SK-N-SH treated with all-trans-retinoic acid at 6 μM for 48 hours (cell line): ENCODE results near the gene FARSB.

ENCODE experiments used
- ARNTL ChIP-seq: fragments of 450-650 bp; formaldehyde crosslinking; IDR thresholded peaks from 2 replicates; pipeline ENCODE4 v1.5.0; 2020; ENCODE audit warnings: low read depth, mild to moderate bottlenecking, moderate library complexity, borderline replicate concordance
- ISL1 ChIP-seq: fragments of 250-450 bp; sonication (Bioruptor Pico); IDR thresholded peaks from 2 replicates; pipeline ENCODE4 v2.1.2; 2022; ENCODE audit warnings: mild to moderate bottlenecking, moderate library complexity
- RARB ChIP-seq: fragments of 250-450 bp; sonication (Bioruptor Pico); IDR thresholded peaks from 2 replicates; pipeline ENCODE4 v1.8.0; 2021; ENCODE audit warnings: mild to moderate bottlenecking, moderate library complexity
- SNAI2 ChIP-seq: fragments of 250-450 bp; sonication (Bioruptor Pico); IDR thresholded peaks from 2 replicates; pipeline ENCODE4 v1.5.0; 2020; ENCODE audit warnings: mild to moderate bottlenecking, moderate library complexity
- TCF4 ChIP-seq: fragments of 250-450 bp; sonication (Bioruptor Pico); IDR thresholded peaks from 2 replicates; pipeline ENCODE4 v1.8.0; 2021; ENCODE audit warnings: mild to moderate bottlenecking, moderate library complexity, borderline replicate concordance
- ZC3H10 ChIP-seq: fragments of 250-450 bp; sonication (Bioruptor Pico); IDR thresholded peaks from 2 replicates; pipeline ENCODE4 v1.5.1; 2021; ENCODE audit warnings: mild to moderate bottlenecking, moderate library complexity
- ZFP30 ChIP-seq: fragments of 450-650 bp; formaldehyde crosslinking; IDR thresholded peaks from 2 replicates; pipeline ENCODE4 v1.5.0; 2022; ENCODE audit warnings: mild to moderate bottlenecking, moderate library complexity
- TF ChIP-seq, protein P1 (sequence below): fragments of 250-450 bp; sonication (Bioruptor Pico); IDR thresholded peaks from 2 replicates; pipeline ENCODE4 v1.8.0; 2021; ENCODE audit warnings: low read depth, mild to moderate bottlenecking, moderate library complexity, borderline replicate concordance
- TF ChIP-seq, protein P2 (sequence below): fragments of 250-450 bp; sonication (Bioruptor Pico); IDR thresholded peaks from 2 replicates; pipeline ENCODE4 v1.5.1; 2020; ENCODE audit warnings: low read depth, mild to moderate bottlenecking, moderate library complexity
- TF ChIP-seq, protein P3 (sequence below): fragments of 250-450 bp; sonication (Bioruptor Pico); IDR thresholded peaks from 2 replicates; pipeline ENCODE4 v1.8.0; 2020; ENCODE audit warnings: mild to moderate bottlenecking, moderate library complexity, borderline replicate concordance
- TF ChIP-seq, protein P4 (sequence below): fragments of 250-450 bp; sonication (Bioruptor Pico); IDR thresholded peaks from 2 replicates; pipeline ENCODE4 v1.5.0; 2020; ENCODE audit warnings: mild to moderate bottlenecking, moderate library complexity
- TF ChIP-seq, protein P5 (sequence below): fragments of 250-450 bp; sonication (Bioruptor Pico); IDR thresholded peaks from 2 replicates; pipeline ENCODE4 v1.5.1; 2021; ENCODE audit warnings: mild to moderate bottlenecking, moderate library complexity

DNA sequence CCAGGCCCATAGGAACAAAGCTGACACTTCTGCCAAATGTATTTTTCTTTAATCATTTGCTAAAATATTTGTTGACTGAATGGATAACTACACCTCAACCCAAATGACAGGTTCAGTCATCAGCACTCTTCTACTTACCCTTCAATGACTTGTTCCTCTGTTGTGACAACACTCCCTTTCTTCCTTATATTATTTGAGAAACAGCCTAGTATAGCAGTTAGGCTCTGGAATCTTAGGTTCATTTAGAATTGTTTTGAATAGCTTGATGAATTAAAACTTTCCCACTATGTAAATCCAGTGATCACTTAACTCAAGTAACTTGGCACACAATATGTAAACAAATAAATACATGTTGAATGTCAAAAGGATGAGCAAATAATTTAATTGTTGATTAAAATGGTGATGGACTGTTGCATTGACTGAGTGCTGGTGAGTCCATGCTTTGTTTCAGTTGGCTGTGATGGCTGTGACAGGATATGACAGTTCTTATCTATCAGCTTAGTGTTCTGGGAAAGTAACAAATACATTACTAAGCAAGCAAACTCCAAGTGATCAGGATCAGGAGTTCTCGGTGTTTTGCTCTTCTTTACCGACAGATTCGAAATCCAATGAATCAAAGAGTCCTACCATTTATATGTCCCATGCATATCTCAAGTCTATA lies 12.7 kb upstream of the FARSB start:
- TF ChIP-seq ARNTL (CRISPR knock-in tag), result no peak
- TF ChIP-seq, protein P1, sequence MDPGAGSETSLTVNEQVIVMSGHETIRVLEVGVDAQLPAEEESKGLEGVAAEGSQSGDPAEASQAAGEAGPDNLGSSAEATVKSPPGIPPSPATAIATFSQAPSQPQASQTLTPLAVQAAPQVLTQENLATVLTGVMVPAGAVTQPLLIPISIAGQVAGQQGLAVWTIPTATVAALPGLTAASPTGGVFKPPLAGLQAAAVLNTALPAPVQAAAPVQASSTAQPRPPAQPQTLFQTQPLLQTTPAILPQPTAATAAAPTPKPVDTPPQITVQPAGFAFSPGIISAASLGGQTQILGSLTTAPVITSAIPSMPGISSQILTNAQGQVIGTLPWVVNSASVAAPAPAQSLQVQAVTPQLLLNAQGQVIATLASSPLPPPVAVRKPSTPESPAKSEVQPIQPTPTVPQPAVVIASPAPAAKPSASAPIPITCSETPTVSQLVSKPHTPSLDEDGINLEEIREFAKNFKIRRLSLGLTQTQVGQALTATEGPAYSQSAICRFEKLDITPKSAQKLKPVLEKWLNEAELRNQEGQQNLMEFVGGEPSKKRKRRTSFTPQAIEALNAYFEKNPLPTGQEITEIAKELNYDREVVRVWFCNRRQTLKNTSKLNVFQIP (CRISPR knock-in tag), result no peak
- TF ChIP-seq, protein P2, sequence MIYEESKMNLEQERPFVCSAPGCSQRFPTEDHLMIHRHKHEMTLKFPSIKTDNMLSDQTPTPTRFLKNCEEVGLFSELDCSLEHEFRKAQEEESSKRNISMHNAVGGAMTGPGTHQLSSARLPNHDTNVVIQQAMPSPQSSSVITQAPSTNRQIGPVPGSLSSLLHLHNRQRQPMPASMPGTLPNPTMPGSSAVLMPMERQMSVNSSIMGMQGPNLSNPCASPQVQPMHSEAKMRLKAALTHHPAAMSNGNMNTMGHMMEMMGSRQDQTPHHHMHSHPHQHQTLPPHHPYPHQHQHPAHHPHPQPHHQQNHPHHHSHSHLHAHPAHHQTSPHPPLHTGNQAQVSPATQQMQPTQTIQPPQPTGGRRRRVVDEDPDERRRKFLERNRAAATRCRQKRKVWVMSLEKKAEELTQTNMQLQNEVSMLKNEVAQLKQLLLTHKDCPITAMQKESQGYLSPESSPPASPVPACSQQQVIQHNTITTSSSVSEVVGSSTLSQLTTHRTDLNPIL (CRISPR knock-in tag), result no peak
- no peak for TF ChIP-seq ISL1 (CRISPR knock-in tag)
- no peak for TF ChIP-seq RARB
- no peak for TF ChIP-seq ZFP30
- no peak for TF ChIP-seq TCF4 (CRISPR knock-in tag)
- TF ChIP-seq, protein P3, sequence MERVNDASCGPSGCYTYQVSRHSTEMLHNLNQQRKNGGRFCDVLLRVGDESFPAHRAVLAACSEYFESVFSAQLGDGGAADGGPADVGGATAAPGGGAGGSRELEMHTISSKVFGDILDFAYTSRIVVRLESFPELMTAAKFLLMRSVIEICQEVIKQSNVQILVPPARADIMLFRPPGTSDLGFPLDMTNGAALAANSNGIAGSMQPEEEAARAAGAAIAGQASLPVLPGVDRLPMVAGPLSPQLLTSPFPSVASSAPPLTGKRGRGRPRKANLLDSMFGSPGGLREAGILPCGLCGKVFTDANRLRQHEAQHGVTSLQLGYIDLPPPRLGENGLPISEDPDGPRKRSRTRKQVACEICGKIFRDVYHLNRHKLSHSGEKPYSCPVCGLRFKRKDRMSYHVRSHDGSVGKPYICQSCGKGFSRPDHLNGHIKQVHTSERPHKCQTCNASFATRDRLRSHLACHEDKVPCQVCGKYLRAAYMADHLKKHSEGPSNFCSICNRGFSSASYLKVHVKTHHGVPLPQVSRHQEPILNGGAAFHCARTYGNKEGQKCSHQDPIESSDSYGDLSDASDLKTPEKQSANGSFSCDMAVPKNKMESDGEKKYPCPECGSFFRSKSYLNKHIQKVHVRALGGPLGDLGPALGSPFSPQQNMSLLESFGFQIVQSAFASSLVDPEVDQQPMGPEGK, result no peak
- TF ChIP-seq, protein P4, sequence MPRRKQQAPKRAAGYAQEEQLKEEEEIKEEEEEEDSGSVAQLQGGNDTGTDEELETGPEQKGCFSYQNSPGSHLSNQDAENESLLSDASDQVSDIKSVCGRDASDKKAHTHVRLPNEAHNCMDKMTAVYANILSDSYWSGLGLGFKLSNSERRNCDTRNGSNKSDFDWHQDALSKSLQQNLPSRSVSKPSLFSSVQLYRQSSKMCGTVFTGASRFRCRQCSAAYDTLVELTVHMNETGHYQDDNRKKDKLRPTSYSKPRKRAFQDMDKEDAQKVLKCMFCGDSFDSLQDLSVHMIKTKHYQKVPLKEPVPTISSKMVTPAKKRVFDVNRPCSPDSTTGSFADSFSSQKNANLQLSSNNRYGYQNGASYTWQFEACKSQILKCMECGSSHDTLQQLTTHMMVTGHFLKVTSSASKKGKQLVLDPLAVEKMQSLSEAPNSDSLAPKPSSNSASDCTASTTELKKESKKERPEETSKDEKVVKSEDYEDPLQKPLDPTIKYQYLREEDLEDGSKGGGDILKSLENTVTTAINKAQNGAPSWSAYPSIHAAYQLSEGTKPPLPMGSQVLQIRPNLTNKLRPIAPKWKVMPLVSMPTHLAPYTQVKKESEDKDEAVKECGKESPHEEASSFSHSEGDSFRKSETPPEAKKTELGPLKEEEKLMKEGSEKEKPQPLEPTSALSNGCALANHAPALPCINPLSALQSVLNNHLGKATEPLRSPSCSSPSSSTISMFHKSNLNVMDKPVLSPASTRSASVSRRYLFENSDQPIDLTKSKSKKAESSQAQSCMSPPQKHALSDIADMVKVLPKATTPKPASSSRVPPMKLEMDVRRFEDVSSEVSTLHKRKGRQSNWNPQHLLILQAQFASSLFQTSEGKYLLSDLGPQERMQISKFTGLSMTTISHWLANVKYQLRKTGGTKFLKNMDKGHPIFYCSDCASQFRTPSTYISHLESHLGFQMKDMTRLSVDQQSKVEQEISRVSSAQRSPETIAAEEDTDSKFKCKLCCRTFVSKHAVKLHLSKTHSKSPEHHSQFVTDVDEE, result no peak
- TF ChIP-seq ZC3H10 (CRISPR knock-in tag), result no peak
- TF ChIP-seq SNAI2 (CRISPR knock-in tag), result no peak
- TF ChIP-seq, protein P5, sequence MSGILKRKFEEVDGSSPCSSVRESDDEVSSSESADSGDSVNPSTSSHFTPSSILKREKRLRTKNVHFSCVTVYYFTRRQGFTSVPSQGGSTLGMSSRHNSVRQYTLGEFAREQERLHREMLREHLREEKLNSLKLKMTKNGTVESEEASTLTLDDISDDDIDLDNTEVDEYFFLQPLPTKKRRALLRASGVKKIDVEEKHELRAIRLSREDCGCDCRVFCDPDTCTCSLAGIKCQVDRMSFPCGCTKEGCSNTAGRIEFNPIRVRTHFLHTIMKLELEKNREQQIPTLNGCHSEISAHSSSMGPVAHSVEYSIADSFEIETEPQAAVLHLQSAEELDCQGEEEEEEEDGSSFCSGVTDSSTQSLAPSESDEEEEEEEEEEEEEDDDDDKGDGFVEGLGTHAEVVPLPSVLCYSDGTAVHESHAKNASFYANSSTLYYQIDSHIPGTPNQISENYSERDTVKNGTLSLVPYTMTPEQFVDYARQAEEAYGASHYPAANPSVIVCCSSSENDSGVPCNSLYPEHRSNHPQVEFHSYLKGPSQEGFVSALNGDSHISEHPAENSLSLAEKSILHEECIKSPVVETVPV (CRISPR knock-in tag), result no peak
